ENCODE measurements around the gene ASPSCR1. TPM values are rescaled to one million over a fixed set of nuclear protein-coding genes. Genes with fewer than 3 reads are reported as not detected.
"Not testable (repeated sequence)": the region's sequence is repeated elsewhere in the genome, so short reads cannot be mapped to it uniquely, and the experiment has no call there.

Gene ASPSCR1
- polyA plus RNA-seq, 1 donor from 2014 or later = 30.8 TPM

- Mint-ChIP-seq H3K36me3 (peaks cover 3% of the 10 kb centered on the region), H3K4me1 (peaks cover 4 to 6% (median 5%) of the 10 kb centered on the region in 3 donors), H3K9me3 (no peaks in the 10 kb centered on the region), H3K27ac (peak overlapping the region in 1 of 3 donors; percentile 59), H3K4me3 (peak overlapping the region in 1 of 4 donors; percentile 66), H3K27me3 (peaks cover 2% of the 10 kb centered on the region)
Measured at GRCh38 chr17:81980707-81981343, 3.4 kb downstream of the ASPSCR1 start.

GRCh38 chr17:81981511-81981910, 4.1 kb downstream of the ASPSCR1 start:
- not testable (repeated sequence) for H3K36me3 Mint-ChIP-seq, H3K27ac Mint-ChIP-seq, H3K9me3 Mint-ChIP-seq, H3K4me1 Mint-ChIP-seq, H3K4me3 Mint-ChIP-seq, H3K27me3 Mint-ChIP-seq

- no peaks in the 10 kb centered on the region for H3K9me3 Mint-ChIP-seq
- H3K27me3 Mint-ChIP-seq = no peaks in the 10 kb centered on the region
- H3K4me3 Mint-ChIP-seq = no peak overlapping the region
- peaks cover 2 to 5% (median 4%) of the 10 kb centered on the region in 3 donors for H3K4me1 Mint-ChIP-seq
- no peak overlapping the region for H3K27ac Mint-ChIP-seq
- peaks cover 3% of the 10 kb centered on the region for H3K36me3 Mint-ChIP-seq
Measured at GRCh38 chr17:81983011-81983638, 5.7 kb downstream of the ASPSCR1 start.

- no peaks in the 10 kb centered on the region for H3K27me3 Mint-ChIP-seq
- peaks cover 3% of the 10 kb centered on the region for H3K36me3 Mint-ChIP-seq
- peaks cover 2 to 6% (median 4%) of the 10 kb centered on the region in 3 donors for H3K4me1 Mint-ChIP-seq
- H3K27ac Mint-ChIP-seq = no peak overlapping the region
- H3K9me3 Mint-ChIP-seq = no peaks in the 10 kb centered on the region
- H3K4me3 Mint-ChIP-seq = no peak overlapping the region
Measured at GRCh38 chr17:81983639-81984373, 6.4 kb downstream of the ASPSCR1 start.

GRCh38 chr17:81984773-81985410, 7.5 kb downstream of the ASPSCR1 start:
- Mint-ChIP-seq H3K4me1 (peaks cover 2 to 9% (median 4%) of the 10 kb centered on the region in 3 donors), H3K36me3 (peaks cover 3% of the 10 kb centered on the region), H3K27me3 (no peaks in the 10 kb centered on the region), H3K27ac (no peak overlapping the region), H3K9me3 (no peaks in the 10 kb centered on the region), H3K4me3 (no peak overlapping the region)

- peaks cover 3% of the 10 kb centered on the region for H3K36me3 Mint-ChIP-seq
- H3K27me3 Mint-ChIP-seq = no peaks in the 10 kb centered on the region
- H3K4me3 Mint-ChIP-seq = no peak overlapping the region
- peak overlapping the region in 1 of 3 donors; percentile 89 for H3K27ac Mint-ChIP-seq
- H3K4me1 Mint-ChIP-seq = peaks cover 2 to 9% (median 4%) of the 10 kb centered on the region in 3 donors
- H3K9me3 Mint-ChIP-seq = no peaks in the 10 kb centered on the region
Measured at GRCh38 chr17:81986606-81987005, 9.2 kb downstream of the ASPSCR1 start.

GRCh38 chr17:81987161-81987770, 9.8 kb downstream of the ASPSCR1 start:
- H3K27ac Mint-ChIP-seq = no peak overlapping the region
- H3K9me3 Mint-ChIP-seq = no peaks in the 10 kb centered on the region
- no peaks in the 10 kb centered on the region for H3K27me3 Mint-ChIP-seq
- peaks cover 2 to 9% (median 4%) of the 10 kb centered on the region in 3 donors for H3K4me1 Mint-ChIP-seq
- H3K36me3 Mint-ChIP-seq = peaks cover 3% of the 10 kb centered on the region
- H3K4me3 Mint-ChIP-seq = no peak overlapping the region

GRCh38 chr17:81990836-81991683, 13.6 kb downstream of the ASPSCR1 start:
- Mint-ChIP-seq H3K36me3 (no peaks in the 10 kb centered on the region), H3K4me1 (peaks cover 0 to 7% (median 0%) of the 10 kb centered on the region in 3 donors), H3K27me3 (no peaks in the 10 kb centered on the region), H3K9me3 (no peaks in the 10 kb centered on the region), H3K27ac (no peak overlapping the region), H3K4me3 (no peak overlapping the region)

- Mint-ChIP-seq H3K36me3 (no peaks in the 10 kb centered on the region), H3K27me3 (no peaks in the 10 kb centered on the region), H3K27ac (no peak overlapping the region), H3K9me3 (no peaks in the 10 kb centered on the region), H3K4me3 (no peak overlapping the region), H3K4me1 (peaks cover 0 to 7% (median 0%) of the 10 kb centered on the region in 3 donors)
Measured at GRCh38 chr17:81991684-81992305, 14.4 kb downstream of the ASPSCR1 start.

- Mint-ChIP-seq H3K27ac (no peak overlapping the region), H3K4me3 (no peak overlapping the region), H3K4me1 (peaks cover 0 to 7% (median 0%) of the 10 kb centered on the region in 3 donors), H3K27me3 (no peaks in the 10 kb centered on the region), H3K9me3 (no peaks in the 10 kb centered on the region), H3K36me3 (no peaks in the 10 kb centered on the region)
Measured at GRCh38 chr17:81992306-81993102, 15.1 kb downstream of the ASPSCR1 start.

GRCh38 chr17:81993729-81994592, 16.5 kb downstream of the ASPSCR1 start:
- no peaks in the 10 kb centered on the region for H3K27me3 Mint-ChIP-seq
- H3K4me3 Mint-ChIP-seq = no peak overlapping the region

More at GRCh38 chr17:81993729-81994592, 16.5 kb downstream of the ASPSCR1 start:
- Mint-ChIP-seq H3K36me3 (no peaks in the 10 kb centered on the region), H3K27ac (no peak overlapping the region), H3K9me3 (no peaks in the 10 kb centered on the region), H3K4me1 (peaks cover 0 to 6% (median 0%) of the 10 kb centered on the region in 3 donors)

Data from IgD-negative memory B cell (primary cell).